Gastroesophageal sphincter (tissue), 3 donors: Measurements from ENCODE around the gene PKN1.

Source experiments
- CTCF ChIP-seq, 4 experiments: fragments of 200-600 bp in 2 of 4; fragments of 450-650 bp in 2 of 4; sonication (generic) in 1 of 4; IDR thresholded peaks; one replicate each; pipeline ENCODE4 v1.5.1; 2017 to 2019; ENCODE audit warnings: antibody characterized with exemption in 4 of 4, mild to moderate bottlenecking in 2 of 4, moderate library complexity in 2 of 4
- EP300 ChIP-seq: sonication (generic); formaldehyde crosslinking; IDR thresholded peaks from one replicate; pipeline ENCODE4 v1.6.1; 2017; ENCODE audit warnings: antibody characterized with exemption, mild to moderate bottlenecking
- POLR2A ChIP-seq, 2 donors: fragments of 450-650 bp; IDR thresholded peaks; one replicate each; pipeline ENCODE4 v1.6.1; 2017; ENCODE audit warnings: antibody characterized with exemption in 2 of 2, mild to moderate bottlenecking in 2 of 2, moderate library complexity in 1 of 2

GRCh38 chr19:14460935-14461334, 27.8 kb downstream of the PKN1 start:
- no peak for TF ChIP-seq CTCF (IDR thresholded peaks at IDR 0.05)
- no peak for TF ChIP-seq POLR2A (IDR thresholded peaks at IDR 0.05)
- TF ChIP-seq EP300 = no peak
